K562 treated with DMSO at 1 percent for 4 hours (cell line): ENCODE measurements around the gene FOLH1. TPM values are rescaled to one million over a fixed set of nuclear protein-coding genes. Genes with fewer than 3 reads are reported as not detected.

Experiments
- total RNA-seq: library from RNA; unstranded; fragments of 300-600 nt; gene quantifications from 2 replicates; pipeline ENCODE4 v1.2.3, GENCODE V29; 2022; ENCODE audit not compliant: insufficient read depth

FOLH1 gene
- total RNA-seq, result not detected in 2 replicates

DNA sequence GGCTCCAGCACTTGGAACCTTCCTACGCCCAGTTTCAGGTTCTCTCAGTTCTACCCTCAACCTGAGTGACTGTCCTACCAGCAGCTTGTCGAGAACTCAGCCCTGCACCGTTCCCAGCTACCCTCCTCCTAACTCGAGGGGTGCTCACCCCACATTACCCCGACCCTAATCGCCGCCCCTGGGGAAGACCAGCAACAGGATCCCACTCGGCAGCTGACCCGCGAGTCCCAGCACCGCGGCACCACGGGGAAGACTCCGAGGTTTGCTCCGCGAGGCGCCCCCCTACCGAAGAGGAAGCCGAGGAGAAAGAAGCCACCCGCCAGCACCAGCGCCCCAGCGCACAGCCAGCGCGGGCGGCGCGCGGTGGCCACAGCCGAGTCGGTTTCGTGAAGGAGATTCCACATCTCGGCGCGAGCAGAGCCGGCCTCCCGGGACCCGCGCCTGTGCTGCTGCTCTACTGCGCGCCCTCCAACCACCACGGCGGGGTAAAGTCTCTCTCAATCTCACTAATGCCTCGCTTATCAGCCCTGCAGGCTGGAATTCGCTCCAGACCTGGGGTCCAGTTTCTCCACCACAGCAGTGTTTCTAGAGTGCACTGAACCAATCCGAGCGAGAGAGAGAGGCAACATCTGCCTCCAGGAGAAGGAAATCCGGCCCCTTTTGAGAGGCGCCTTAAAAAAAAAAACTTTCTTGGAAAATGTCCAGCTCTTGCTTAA, at the start of gene FOLH1:
Gene FOLH1 (minus strand): TSS at position 597 of the 716 bp plus-strand sequence. CDS start 193 bp downstream, at position 404.

Other genes with a start within 250 kb of the FOLH1 start
- not detected in 2 replicates for gene TRIM51G, start 224.7 kb downstream of the FOLH1 start, total RNA-seq
- gene TRIM49B, start 179.8 kb downstream of the FOLH1 start, total RNA-seq, result not detected in 2 replicates
- not detected in 2 replicates for gene TRIM64C, start 149.5 kb downstream of the FOLH1 start, total RNA-seq